Trophoblast cell (in vitro differentiated cells and primary cell): ENCODE measurements around the gene EFEMP1.

Experiments used
- DNase-seq, 2 donors: peaks; one replicate each; pipeline ENCODE4 v3.0.0-alpha.2; 2016
- H2AFZ ChIP-seq: 2 replicates; pipeline ENCODE4 v1.6.1; 2013; ENCODE audit warnings: low read length, moderate library complexity, mild to moderate bottlenecking; ENCODE audit not compliant: insufficient read depth, poor library complexity
- H2AK5ac ChIP-seq: 2 replicates; pipeline ENCODE4 v1.6.1; 2013; ENCODE audit warnings: mild to moderate bottlenecking, low read length
- H2BK120ac ChIP-seq: 2 replicates; pipeline ENCODE4 v1.6.1; 2013; ENCODE audit warnings: low read length, mild to moderate bottlenecking, moderate library complexity; ENCODE audit not compliant: insufficient read depth, poor library complexity
- H2BK12ac ChIP-seq: 2 replicates; pipeline ENCODE4 v1.6.1; 2013; ENCODE audit warnings: mild to moderate bottlenecking, low read length, moderate library complexity
- H2BK5ac ChIP-seq: 2 replicates; pipeline ENCODE4 v1.6.1; 2013; ENCODE audit warnings: low read length, low read depth, moderate library complexity, mild to moderate bottlenecking; ENCODE audit not compliant: poor library complexity
- H3K14ac ChIP-seq: 2 replicates; pipeline ENCODE4 v1.6.1; 2013; ENCODE audit warnings: mild to moderate bottlenecking, low read length
- H3K18ac ChIP-seq: 2 replicates; pipeline ENCODE4 v1.6.1; 2013; ENCODE audit warnings: mild to moderate bottlenecking, low read length
- H3K23ac ChIP-seq: 2 replicates; pipeline ENCODE4 v1.6.1; 2013; ENCODE audit warnings: low read length
- H3K27ac ChIP-seq: 2 replicates; pipeline ENCODE4 v1.5.1; 2013; ENCODE audit warnings: low read depth, mild to moderate bottlenecking, inconsistent platforms, low read length, moderate library complexity
- H3K27me3 ChIP-seq: 2 replicates; pipeline ENCODE4 v1.6.1; 2013; ENCODE audit warnings: inconsistent platforms, mild to moderate bottlenecking, low read length, moderate library complexity; ENCODE audit not compliant: insufficient read depth
- H3K36me3 ChIP-seq, 2 experiments: 1 replicate in 1 of 2; 2 replicates in 1 of 2; pipeline ENCODE4 v1.6.1; 2013; ENCODE audit warnings: low read length in 2 of 2, mild to moderate bottlenecking in 2 of 2, moderate library complexity in 1 of 2; ENCODE audit not compliant: insufficient read depth in 2 of 2, control insufficient read depth in 1 of 2
- H3K4ac ChIP-seq: 2 replicates; pipeline ENCODE4 v1.6.1; 2013; ENCODE audit warnings: low read depth, mild to moderate bottlenecking, low read length, moderate library complexity
- H3K4me1 ChIP-seq, 2 experiments: 1 replicate in 1 of 2; 2 replicates in 1 of 2; pipeline ENCODE4 v1.6.1; 2013; ENCODE audit warnings: low read length in 2 of 2, mild to moderate bottlenecking in 2 of 2, moderate library complexity in 1 of 2; ENCODE audit not compliant: insufficient read depth in 2 of 2, control insufficient read depth in 1 of 2
- H3K4me2 ChIP-seq: 2 replicates; pipeline ENCODE4 v1.6.1; 2013; ENCODE audit warnings: inconsistent platforms, mild to moderate bottlenecking, low read length, moderate library complexity
- H3K4me3 ChIP-seq: 2 replicates; pipeline ENCODE4 v1.5.1; 2013; ENCODE audit warnings: mild to moderate bottlenecking, low read depth, low read length, inconsistent platforms
- H3K79me1 ChIP-seq: one replicate; pipeline ENCODE4 v1.6.1; 2013; ENCODE audit warnings: low read length
- H3K79me2 ChIP-seq: 2 replicates; pipeline ENCODE4 v1.6.1; 2013; ENCODE audit warnings: low read length, mild to moderate bottlenecking; ENCODE audit not compliant: control insufficient read depth, insufficient read depth, poor library complexity
- H3K9ac ChIP-seq: 2 replicates; pipeline ENCODE4 v1.6.1; 2013; ENCODE audit warnings: mild to moderate bottlenecking, low read length
- H3K9me3 ChIP-seq: 2 replicates; pipeline ENCODE4 v1.6.1; 2013; ENCODE audit warnings: low read depth, mild to moderate bottlenecking, control low read depth, inconsistent platforms, low read length; ENCODE audit not compliant: insufficient read depth
- H4K12ac ChIP-seq: 2 replicates; pipeline ENCODE4 v1.6.1; 2013; ENCODE audit warnings: low read depth, mild to moderate bottlenecking, low read length, moderate library complexity
- H4K8ac ChIP-seq: 2 replicates; pipeline ENCODE4 v1.6.1; 2013; ENCODE audit warnings: low read depth, mild to moderate bottlenecking, low read length, moderate library complexity
- H4K91ac ChIP-seq: one replicate; pipeline ENCODE4 v1.6.1; 2013; ENCODE audit warnings: low read depth, mild to moderate bottlenecking, low read length, moderate library complexity
- WGBS: extraction: QIAGEN DNeasy Blood & Tissue Kit; methylation state at CpG from one replicate; pipeline ENCODE4 v1.1.7; 2013; ENCODE audit warnings: missing lambda C conversion rate; ENCODE audit not compliant: insufficient read length, insufficient coverage; ENCODE audit errors: extremely low coverage; 5-methylcytosine and 5-hydroxymethylcytosine counted together

Gene EFEMP1

GRCh38 chr2:55856936-55857335, 66.6 kb downstream of the EFEMP1 start:
- no peak overlapping the region for H4K12ac ChIP-seq
- H3K14ac ChIP-seq = no peak overlapping the region
- no peak for DNase-seq
- H4K91ac ChIP-seq = no peak overlapping the region
- no peak overlapping the region for H2BK12ac ChIP-seq
- no peak overlapping the region for H3K4me3 ChIP-seq
- peaks cover 0 to 3% of the 10 kb centered on the region in 2 experiments for H3K4me1 ChIP-seq
- no peaks in the 10 kb centered on the region for H3K79me1 ChIP-seq
- no peak overlapping the region for H3K9ac ChIP-seq
- H4K8ac ChIP-seq = no peak overlapping the region
- no peak overlapping the region for H3K4ac ChIP-seq
- H3K23ac ChIP-seq = no peak overlapping the region
- no peak overlapping the region for H2BK5ac ChIP-seq
- H3K4me2 ChIP-seq = no peak overlapping the region
- H2AK5ac ChIP-seq = no peak overlapping the region
- WGBS = no CpG with 5 or more reads among the region's 3 CpGs
- H3K36me3 ChIP-seq = no peaks in the 10 kb centered on the region
- no peak overlapping the region for H2AFZ ChIP-seq
- no peaks in the 10 kb centered on the region for H3K79me2 ChIP-seq
- no peaks in the 10 kb centered on the region for H3K9me3 ChIP-seq
- H3K27ac ChIP-seq = no peak overlapping the region
- no peak overlapping the region for H3K18ac ChIP-seq
- H2BK120ac ChIP-seq = no peak overlapping the region
- H3K27me3 ChIP-seq = no peaks in the 10 kb centered on the region

- no CpG with 5 or more reads among the region's 1 CpG for WGBS
- no peak overlapping the region for H3K4me3 ChIP-seq
- H2AK5ac ChIP-seq = no peak overlapping the region
- H3K4me2 ChIP-seq = no peak overlapping the region
- H2BK120ac ChIP-seq = no peak overlapping the region
- no peak overlapping the region for H4K8ac ChIP-seq
- H3K79me1 ChIP-seq = no peaks in the 10 kb centered on the region
- H2BK5ac ChIP-seq = no peak overlapping the region
- no peak overlapping the region for H3K18ac ChIP-seq
- H2AFZ ChIP-seq = no peak overlapping the region
- no peaks in the 10 kb centered on the region for H3K36me3 ChIP-seq
- no peak overlapping the region for H3K27ac ChIP-seq
- peaks cover 2% of the 10 kb centered on the region for H3K9me3 ChIP-seq
- no peak overlapping the region for H2BK12ac ChIP-seq
- H4K12ac ChIP-seq = no peak overlapping the region
- no peaks in the 10 kb centered on the region for H3K4me1 ChIP-seq
- H3K27me3 ChIP-seq = no peaks in the 10 kb centered on the region
- H4K91ac ChIP-seq = no peak overlapping the region
- H3K14ac ChIP-seq = no peak overlapping the region
- no peak for DNase-seq
- H3K4ac ChIP-seq = no peak overlapping the region
- no peak overlapping the region for H3K9ac ChIP-seq
- no peaks in the 10 kb centered on the region for H3K79me2 ChIP-seq
- H3K23ac ChIP-seq = no peak overlapping the region
Observed at GRCh38 chr2:55848096-55848495, 75.5 kb downstream of the EFEMP1 start.

GRCh38 chr2:55846426-55846825, 77.2 kb downstream of the EFEMP1 start:
- Histone ChIP-seq H2AK5ac (no peak overlapping the region), H3K14ac (no peak overlapping the region), H3K4ac (no peak overlapping the region), H4K8ac (no peak overlapping the region), H3K4me1 (peaks cover 0 to 2% of the 10 kb centered on the region in 2 experiments), H2AFZ (no peak overlapping the region), H3K23ac (no peak overlapping the region), H2BK12ac (no peak overlapping the region), H4K91ac (no peak overlapping the region), H3K9me3 (peaks cover 2% of the 10 kb centered on the region), H2BK5ac (no peak overlapping the region), H3K9ac (no peak overlapping the region), H3K36me3 (no peaks in the 10 kb centered on the region), H3K4me3 (no peak overlapping the region), H3K79me1 (no peaks in the 10 kb centered on the region), H3K27ac (no peak overlapping the region), H3K18ac (no peak overlapping the region), H3K4me2 (no peak overlapping the region), H3K27me3 (no peaks in the 10 kb centered on the region), H2BK120ac (no peak overlapping the region), H3K79me2 (no peaks in the 10 kb centered on the region), H4K12ac (no peak overlapping the region)
- no CpG with 5 or more reads among the region's 1 CpG for WGBS
- DNase-seq = no peak

GRCh38 chr2:55844986-55845385, 78.6 kb downstream of the EFEMP1 start:
- H3K36me3 ChIP-seq = no peaks in the 10 kb centered on the region
- H3K9ac ChIP-seq = no peak overlapping the region
- DNase-seq = no peak
- no CpG with 5 or more reads among the region's 2 CpGs for WGBS
- no peak overlapping the region for H3K4me2 ChIP-seq
- H3K4me1 ChIP-seq = peaks cover 0 to 2% of the 10 kb centered on the region in 2 experiments
- H3K79me2 ChIP-seq = no peaks in the 10 kb centered on the region
- no peak overlapping the region for H3K23ac ChIP-seq
- no peak overlapping the region for H3K4me3 ChIP-seq
- H3K14ac ChIP-seq = no peak overlapping the region
- no peak overlapping the region for H3K4ac ChIP-seq
- no peak overlapping the region for H4K12ac ChIP-seq
- no peak overlapping the region for H2BK12ac ChIP-seq
- no peaks in the 10 kb centered on the region for H3K79me1 ChIP-seq
- no peak overlapping the region for H2BK120ac ChIP-seq
- no peak overlapping the region for H3K27ac ChIP-seq
- peaks cover 2% of the 10 kb centered on the region for H3K9me3 ChIP-seq
- no peaks in the 10 kb centered on the region for H3K27me3 ChIP-seq
- H2BK5ac ChIP-seq = no peak overlapping the region
- H4K91ac ChIP-seq = no peak overlapping the region
- no peak overlapping the region for H2AK5ac ChIP-seq
- no peak overlapping the region for H3K18ac ChIP-seq
- no peak overlapping the region for H4K8ac ChIP-seq
- no peak overlapping the region for H2AFZ ChIP-seq
